ENCODE data around the gene CPA1. TPM values are rescaled to one million over a fixed set of nuclear protein-coding genes. Genes with fewer than 3 reads are reported as not detected.
A peak's percentile ranks its signal among the peaks of the same experiment; 100 is the strongest.

The CPA1 gene
- total and polyA plus RNA-seq, 2 of the 4 experiments (the other 2 are of a cell fraction) = not detected

- Histone ChIP-seq H3K9ac (ENCODE audit: low read depth, low read length) (no peak overlapping the region), H3K18ac (ENCODE audit: low read depth, low read length) (no peak overlapping the region), H3K4me3 (ENCODE audit: insufficient read depth, low read depth, low read length) (no peak overlapping the region), H3K4ac (ENCODE audit: low read depth, low read length) (no peak overlapping the region), H4K20me1 (ENCODE audit: insufficient read depth, low read length) (no peaks in the 10 kb centered on the region), H3K4me1 (ENCODE audit: control insufficient read depth, insufficient read depth, low read length) (peaks cover 17% of the 10 kb centered on the region), H3K27me3 (ENCODE audit: control insufficient read depth, insufficient read depth, low read length) (no peaks in the 10 kb centered on the region), H2BK120ac (ENCODE audit: low read depth, low read length) (peak overlapping the region; percentile 5; the same call in 1 of the 2 replicates), H3K4me2 (ENCODE audit: low read depth, low read length) (no peak overlapping the region), H2BK15ac (ENCODE audit: low read depth, low read length) (no peak overlapping the region; the same call in 2 of the 3 replicates), H4K8ac (ENCODE audit: low read depth in 2 of 2, low read length in 2 of 2) (no peak overlapping the region; a peak in 1 of 4 replicates), H4K91ac (ENCODE audit: insufficient read depth, low read depth, low read length) (peak overlapping the region; percentile 61; the same call in 1 of the 2 replicates), H3K14ac (replicated peaks; ENCODE audit: low read depth, low read length) (no peak overlapping the region), H2BK5ac (ENCODE audit: low read depth, low read length, poor library complexity, severe bottlenecking) (no peak overlapping the region), H3K27ac (ENCODE audit: insufficient read depth, low read length) (no peak overlapping the region), H3K36me3 (ENCODE audit: control insufficient read depth, insufficient read depth, low read length) (no peaks in the 10 kb centered on the region), H2AK9ac (replicated peaks; ENCODE audit: low read depth, low read length, poor library complexity) (no peak overlapping the region), H3K9me3 (ENCODE audit: control insufficient read depth, insufficient read depth, low read length) (peaks cover 4% of the 10 kb centered on the region; the same call in 1 of the 2 replicates), H3K79me1 (ENCODE audit: low read depth in 1 of 2, low read length in 2 of 2) (peaks cover 0 to 9% of the 10 kb centered on the region in 2 experiments; a peak in 1 of 4 replicates), H2BK20ac (ENCODE audit: low read depth, low read length) (peak overlapping the region; percentile 6; the same call in 1 of the 2 replicates), H2AFZ (replicated peaks; ENCODE audit: low read length, poor library complexity) (no peak overlapping the region), H3K23ac (ENCODE audit: low read depth, low read length) (no peak overlapping the region), H3K56ac (ENCODE audit: extremely low read depth, insufficient read depth, low read length) (no peak overlapping the region), H3K9me1 (ENCODE audit: insufficient read depth, low read length) (peaks cover 15% of the 10 kb centered on the region; the same call in 1 of the 2 replicates), H4K5ac (ENCODE audit: low read depth, low read length) (no peak overlapping the region), H2AK5ac (ENCODE audit: low read depth, low read length) (peak overlapping the region; percentile 51; the same call in 1 of the 2 replicates)
- ATAC-seq (ENCODE audit: low read depth) (no peak), DNase-seq (no peak)
- POLR2A ChIA-PET (ENCODE audit: unreplicated experiment) = no interaction called here
- intact Hi-C loops (cut with micrococcal nuclease) = no loop called here
- CTCF ChIA-PET = no interaction called here
- 100% methylated on average over 3 of the region's 7 CpGs; no CpG with 5 or more reads in 1 of the 2 experiments for WGBS, 2 experiments (ENCODE audit: extremely low coverage in 2 of 2, insufficient read length in 1 of 2)
- in situ Hi-C loops (cut with MboI; ENCODE audit: low sequenced_read_pairs) = no loop called here
- TF ChIP-seq ELK1 (IDR thresholded peaks at IDR 0.05; ENCODE audit: borderline replicate concordance, low read depth, low read length) = no peak
- TF ChIP-seq POLR2A (IDR thresholded peaks at IDR 0.05; ENCODE audit: low read depth, low read length) = no peak
- TF ChIP-seq RAD21 (IDR thresholded peaks at IDR 0.05; ENCODE audit: low read length) = no peak
- no peak for TF ChIP-seq NFE2L2 (IDR thresholded peaks at IDR 0.05; ENCODE audit: low read depth, low read length)
- TF ChIP-seq MAZ (IDR thresholded peaks at IDR 0.05; ENCODE audit: borderline replicate concordance, low read depth, low read length) = no peak
- TF ChIP-seq MAFK (IDR thresholded peaks at IDR 0.05; ENCODE audit: low read depth, low read length) = no peak
- TF ChIP-seq CHD1 (IDR thresholded peaks at IDR 0.05; ENCODE audit: low read depth, low read length) = no peak
- TF ChIP-seq BHLHE40 (IDR thresholded peaks at IDR 0.05; ENCODE audit: low read depth, low read length) = no peak
- TF ChIP-seq RCOR1 (IDR thresholded peaks at IDR 0.05; ENCODE audit: insufficient replicate concordance, low read length) = no peak
- no peak for TF ChIP-seq RFX5 (IDR thresholded peaks at IDR 0.05; ENCODE audit: low read depth, low read length)
- TF ChIP-seq FOS (IDR thresholded peaks at IDR 0.05; ENCODE audit: low read depth, low read length) = no peak
- TF ChIP-seq SMC3 (IDR thresholded peaks at IDR 0.05; ENCODE audit: low read depth, low read length) = no peak
- TF ChIP-seq CTCF (conservative IDR thresholded peaks at IDR 0.05; ENCODE audit: low read depth, low read length) = no peak
- TF ChIP-seq MXI1 (IDR thresholded peaks at IDR 0.05; ENCODE audit: borderline replicate concordance, low read depth, low read length) = no peak
- no TSS peak for BruUV-seq (replicated peaks)
- dilution Hi-C loops (cut with HindIII; ENCODE audit: low sequenced_read_pairs, unreplicated experiment) = no loop called here
These were observed 1.3 kb upstream of the CPA1 start for GRCh38 chr7:130379019-130379418.

All from IMR-90 (cell line).